ENCODE measurements around the gene SFT2D1.
A peak's percentile ranks its signal among the peaks of the same experiment; 100 is the strongest.

The SFT2D1 gene

DNA sequence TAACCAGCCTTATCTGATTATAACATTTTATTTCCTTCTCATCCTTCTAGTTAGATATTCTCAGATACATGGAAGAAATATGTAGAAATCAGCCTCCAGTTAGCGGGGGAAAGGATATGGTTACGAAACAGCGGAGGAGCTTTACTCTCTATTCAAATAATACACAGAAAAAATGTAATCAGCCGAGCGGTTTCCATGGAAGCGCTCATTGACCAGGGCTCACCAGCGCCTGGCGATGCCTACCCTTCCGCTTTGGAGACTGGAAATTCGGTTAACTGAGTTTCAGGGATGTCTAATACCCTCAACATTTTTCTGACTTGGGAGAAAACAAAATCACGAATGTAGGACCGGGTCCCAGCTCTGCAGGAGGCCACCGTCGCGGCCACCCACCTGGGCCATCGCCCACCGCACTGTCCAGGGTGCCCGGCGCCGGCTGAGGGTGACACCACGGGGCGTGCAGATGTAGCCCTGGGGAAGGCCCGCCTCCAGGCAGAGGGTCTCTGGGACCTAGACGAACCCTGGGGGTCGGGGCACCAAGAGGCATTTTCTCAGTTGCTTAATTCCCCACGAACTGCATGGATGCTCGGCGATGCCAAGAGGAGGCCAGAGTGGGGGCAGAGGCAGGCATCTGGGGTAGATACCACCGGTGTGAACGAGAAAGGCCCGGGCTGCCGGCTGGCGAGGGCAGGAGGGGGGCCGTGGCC is 35.8 kb downstream of the SFT2D1 start:
- DNase-seq = no peak

GRCh38 chr6:166305562-166306117 is 36.7 kb downstream of the SFT2D1 start:
- no peak for DNase-seq

DNA sequence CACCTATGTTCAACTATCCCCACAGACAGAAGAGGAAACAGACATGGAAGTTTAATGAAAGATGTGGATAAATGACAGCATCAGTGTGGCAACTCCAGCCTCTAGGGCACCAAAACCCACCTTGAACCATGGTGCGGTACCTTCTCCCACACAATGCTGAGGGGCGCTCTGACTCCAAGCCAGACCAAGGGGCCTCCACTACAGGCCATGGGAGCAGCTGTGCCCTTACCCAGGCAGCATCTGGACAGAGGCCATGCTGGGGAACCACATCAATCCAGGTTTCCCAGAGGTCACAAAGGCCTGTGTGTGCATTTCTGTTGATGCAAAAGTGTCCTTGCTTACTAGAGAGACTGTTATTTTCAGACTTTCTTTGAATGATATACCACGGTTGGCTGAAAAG is 38.2 kb downstream of the SFT2D1 start:
- DNase-seq = no peak

DNA sequence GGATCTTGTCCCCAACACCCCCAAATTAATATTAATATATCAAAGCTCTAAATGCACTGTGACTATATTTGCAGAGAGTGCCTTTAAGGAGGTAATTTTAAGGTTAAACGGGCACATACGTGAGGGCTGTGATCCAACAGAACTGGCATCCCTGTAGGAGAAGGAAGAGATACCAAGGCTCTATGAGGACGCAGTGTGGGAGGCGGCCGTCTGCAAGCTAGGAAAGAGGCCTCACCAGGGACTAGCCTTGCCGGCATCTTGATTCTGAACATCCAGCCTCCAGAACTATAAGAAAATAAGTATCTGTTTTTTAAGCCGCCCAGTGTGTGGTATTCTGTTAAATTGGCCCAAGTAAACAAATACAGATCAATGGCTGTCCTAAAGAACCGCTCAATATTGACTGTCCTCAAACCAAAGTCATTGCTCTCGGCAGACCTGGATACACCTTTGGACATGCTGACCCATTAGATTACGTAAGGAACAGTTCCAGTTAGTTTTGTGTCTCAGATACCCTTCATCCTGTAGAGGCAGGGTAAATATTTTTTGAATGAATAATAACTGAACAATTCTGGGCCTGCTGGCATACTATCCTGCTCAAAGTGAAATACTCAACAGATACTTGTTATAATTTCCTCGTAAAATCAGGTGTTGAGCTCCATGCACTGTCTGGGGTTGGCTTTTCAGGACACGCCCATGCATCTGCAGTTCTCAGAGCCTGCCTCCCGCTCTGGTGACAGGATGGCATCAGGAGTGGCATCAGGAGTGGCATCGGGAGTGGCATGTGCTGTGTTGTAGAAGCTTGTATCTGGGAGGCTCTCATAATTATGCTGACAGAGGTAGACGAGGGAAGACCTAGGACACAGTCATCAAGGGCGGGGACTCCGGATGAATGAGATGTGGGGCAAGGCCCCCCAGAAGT is 40.5 kb downstream of the SFT2D1 start:
- no peak for DNase-seq

GRCh38 chr6:166300357-166300987 is 41.9 kb downstream of the SFT2D1 start:
- no peak for DNase-seq

DNA sequence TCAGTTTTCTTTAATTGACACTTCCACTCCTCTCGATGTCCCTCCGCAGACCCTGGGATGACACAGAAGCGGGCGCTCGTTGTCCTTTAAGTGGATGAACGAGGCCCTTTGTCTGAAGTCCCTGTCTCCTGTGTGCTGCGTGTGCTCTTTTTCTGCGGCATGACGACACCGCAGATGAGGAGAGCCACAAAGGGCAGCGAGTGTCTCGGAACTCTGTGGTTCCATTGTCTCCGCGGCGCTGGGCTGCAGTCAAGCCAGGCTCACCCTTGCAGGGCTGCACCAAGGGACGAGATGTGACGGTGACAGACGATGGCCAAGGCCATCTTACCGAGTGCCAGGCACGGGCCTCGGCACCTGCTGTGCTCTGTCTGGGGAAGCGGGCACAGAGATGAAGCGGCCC is 44.7 kb downstream of the SFT2D1 start:
- no peak for DNase-seq

DNA sequence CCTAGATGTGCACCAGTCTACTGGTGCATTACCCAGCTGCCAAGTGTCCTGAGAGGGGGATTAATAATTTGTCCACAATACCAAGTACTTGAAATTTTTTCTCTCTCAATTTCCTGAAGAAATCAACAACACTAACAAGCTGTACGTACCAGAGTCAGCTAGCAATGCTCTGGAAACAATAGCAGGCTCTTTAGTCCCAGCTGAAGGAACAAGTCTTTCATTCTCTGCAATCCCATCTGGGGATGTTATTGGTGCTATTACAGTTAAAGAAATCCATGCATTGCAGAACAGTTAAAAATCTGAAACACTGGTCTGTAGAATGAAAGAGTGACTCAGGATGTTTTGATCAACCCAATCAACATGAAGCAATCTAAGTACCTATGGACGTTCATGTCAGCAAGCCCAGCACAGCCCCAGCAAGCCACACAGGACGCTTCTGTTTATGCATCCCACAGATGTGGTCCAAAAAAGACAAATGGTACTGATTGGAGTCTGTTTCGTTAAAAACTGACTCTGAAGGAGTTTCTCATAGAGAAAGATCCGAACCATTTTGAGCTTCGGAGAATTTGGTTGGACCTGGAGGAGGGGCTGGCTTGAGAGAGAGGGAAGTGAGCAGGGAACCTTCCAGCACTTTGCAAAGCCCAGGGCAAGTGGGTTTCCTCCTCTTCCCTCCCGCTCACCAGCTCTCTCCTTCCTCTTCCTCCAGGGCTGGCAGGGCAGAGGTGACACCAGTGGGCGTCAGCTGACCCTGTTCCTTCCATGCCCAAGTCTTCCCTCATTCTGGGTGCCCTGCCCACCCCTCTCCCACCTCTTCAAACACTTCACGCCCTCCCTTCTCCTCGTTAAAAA is 46.1 kb downstream of the SFT2D1 start:
- no peak for DNase-seq

DNA sequence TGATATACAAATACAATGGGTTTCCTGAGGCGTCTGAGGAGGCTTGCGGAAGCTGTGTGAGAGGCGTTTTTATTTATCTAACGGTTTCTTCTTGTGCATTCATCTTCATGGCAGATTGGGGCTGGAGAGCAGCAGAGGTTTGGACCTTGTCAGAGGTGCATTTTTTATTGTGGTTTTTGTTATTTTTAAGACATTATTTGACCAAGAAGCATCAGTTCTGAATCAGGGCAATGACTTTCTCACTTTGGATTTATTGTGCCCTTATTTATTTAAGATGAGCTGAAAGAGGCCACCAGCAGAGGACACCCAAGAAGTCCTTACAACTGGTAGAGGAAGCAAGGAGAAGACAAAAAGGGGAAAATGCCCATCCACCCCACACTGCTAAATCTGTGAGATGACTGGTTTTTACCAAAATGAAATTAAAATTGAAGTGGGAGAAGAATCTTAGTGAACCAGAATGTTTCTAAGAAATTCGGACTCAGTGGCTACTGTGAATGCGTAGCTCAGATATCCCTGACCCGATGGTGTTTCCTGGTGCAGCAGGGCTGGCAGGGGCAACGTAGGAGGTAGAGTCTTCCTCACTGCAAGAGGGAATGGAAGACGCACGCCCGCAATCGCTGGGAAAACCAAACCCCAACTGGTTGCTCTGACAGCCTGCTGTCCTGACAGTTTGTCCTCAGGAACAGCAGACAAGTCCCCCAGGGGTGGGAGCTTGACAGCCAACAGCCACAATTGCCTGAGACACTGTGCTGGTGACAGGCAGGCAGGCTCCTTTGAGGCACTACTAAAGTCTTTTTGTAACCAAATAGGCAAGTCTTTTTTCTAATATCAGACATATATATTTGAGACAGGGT is 48.4 kb downstream of the SFT2D1 start:
- no peak for DNase-seq

DNA sequence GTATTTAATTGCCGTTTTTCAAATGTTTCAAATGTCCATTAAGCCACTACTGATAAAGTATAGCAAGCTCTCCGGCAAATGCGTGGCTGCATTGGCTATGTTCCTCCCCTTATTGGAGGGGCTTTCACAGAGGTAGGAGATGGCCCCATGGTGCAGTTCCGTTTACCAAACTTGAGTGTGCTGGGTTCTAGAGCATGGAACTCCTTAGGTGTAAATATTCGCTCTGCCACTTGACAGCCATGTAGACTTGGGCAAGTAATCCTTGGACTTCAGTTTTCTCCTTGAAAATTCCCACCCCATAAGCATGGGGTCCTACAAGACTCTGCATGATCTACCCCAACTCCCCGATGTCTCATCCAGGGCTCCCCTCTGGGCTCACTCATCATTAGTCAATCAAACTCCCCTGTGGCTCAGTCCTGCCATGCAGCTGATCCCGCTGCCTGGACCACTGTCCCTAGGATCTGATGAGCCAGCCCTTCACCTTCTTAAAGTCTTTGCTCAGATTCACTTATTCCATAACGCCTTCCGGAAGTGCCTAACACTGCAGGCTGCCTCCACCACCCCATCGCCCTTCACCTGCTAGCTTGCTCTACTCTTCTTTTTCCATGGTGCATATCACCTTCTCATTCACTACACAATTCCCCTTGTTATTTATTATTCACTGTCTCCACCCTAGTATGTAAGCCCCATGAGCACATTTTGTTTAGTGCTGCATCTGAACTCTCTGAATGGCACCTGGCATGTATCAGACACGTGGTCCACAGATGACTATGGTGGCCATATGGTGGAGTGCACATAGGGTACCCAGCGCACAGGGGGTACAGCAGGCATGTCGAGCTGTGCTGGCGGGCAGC is 52.9 kb downstream of the SFT2D1 start:
- no peak for DNase-seq

DNA sequence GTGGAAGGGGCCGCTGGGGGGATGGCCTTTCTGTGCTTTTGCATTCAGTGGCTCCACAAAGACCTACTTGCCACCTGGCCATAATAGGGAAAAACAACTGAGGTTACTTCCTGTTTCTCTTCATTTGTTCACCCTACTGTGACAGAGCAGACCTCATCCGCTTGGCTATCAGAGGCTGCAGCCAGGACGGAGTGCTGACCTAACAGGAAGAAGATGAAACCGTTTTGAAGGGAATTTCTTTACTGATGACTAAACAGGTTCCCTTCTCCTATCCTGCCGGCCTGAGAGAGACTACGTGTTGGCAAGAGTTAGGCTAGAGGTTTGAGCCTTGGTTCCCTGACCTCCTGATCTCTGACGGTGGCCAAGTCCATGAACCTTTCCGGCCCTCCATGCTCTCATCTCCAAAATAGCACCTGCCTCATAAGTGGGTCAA is 55.5 kb downstream of the SFT2D1 start:
- DNase-seq = no peak

GRCh38 chr6:166285233-166285632 is 57.1 kb downstream of the SFT2D1 start:
- DNase-seq = no peak

DNA sequence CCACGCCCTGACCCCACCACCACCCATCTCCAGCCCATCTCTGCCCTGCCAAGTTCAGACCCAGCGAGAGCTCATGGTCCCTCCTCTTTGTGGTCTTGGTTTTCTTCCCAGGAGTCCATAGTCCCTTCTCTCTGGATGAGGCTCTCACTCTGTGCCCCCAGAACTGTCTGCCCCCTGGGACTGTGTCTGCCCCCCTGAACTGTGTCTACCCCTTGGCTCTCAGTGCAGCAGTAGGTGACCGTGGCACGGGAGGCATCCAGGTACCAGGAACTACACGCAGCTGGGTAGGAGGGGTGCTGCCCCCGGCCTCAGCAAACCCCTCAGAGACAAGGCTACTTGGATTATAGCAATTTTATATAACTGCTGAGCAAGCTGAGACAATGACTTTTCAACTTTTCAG is 57.7 kb downstream of the SFT2D1 start:
- DNase-seq = no peak

DNA sequence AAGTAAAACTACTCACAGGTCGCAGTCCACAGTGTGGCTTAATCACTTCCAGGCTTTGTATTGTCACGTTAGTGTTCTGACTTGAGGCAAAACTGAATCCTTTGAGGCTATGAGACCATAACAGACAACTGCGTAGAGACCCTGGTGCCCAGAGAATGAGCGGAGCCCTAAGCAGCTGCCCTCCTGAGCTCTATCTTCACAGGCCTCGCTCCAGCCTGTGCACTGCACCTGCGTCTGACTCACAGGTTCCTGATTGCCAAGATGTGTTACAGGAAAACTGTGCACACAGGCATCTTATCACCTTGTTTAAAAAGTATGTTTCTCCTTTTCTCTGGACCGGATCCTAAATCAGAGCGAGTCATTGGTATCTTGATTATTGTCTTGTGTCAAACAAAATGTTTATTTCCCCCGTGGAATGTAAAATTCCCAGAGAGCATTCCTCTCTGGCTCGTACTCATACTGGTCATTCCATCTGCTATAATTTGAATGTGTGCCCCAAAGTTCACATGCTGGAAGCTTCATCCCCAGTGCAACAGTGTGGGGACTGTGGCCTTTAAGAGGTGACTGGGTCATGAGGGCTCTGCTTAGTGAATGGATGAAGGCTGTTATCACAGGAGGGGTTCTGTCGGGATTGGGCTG is 59.8 kb downstream of the SFT2D1 start:
- no peak for DNase-seq

- DNase-seq = no peak
Measured at GRCh38 chr6:166281104-166281503, 61.2 kb downstream of the SFT2D1 start.

DNA sequence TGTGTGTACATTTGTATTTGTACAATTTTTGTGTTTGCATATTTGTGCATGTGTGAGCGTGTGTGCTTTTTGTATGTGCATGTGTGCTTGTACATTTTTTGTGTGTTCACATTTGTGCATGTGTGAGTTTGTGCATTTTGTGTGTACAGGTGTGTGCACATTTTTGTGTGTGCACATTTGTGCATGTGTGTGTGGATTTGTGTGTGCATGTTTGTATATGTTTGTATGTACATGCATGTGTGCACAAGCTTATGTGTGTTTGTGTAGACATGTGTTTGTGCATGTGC is 63.0 kb downstream of the SFT2D1 start:
- DNase-seq = no peak

DNA sequence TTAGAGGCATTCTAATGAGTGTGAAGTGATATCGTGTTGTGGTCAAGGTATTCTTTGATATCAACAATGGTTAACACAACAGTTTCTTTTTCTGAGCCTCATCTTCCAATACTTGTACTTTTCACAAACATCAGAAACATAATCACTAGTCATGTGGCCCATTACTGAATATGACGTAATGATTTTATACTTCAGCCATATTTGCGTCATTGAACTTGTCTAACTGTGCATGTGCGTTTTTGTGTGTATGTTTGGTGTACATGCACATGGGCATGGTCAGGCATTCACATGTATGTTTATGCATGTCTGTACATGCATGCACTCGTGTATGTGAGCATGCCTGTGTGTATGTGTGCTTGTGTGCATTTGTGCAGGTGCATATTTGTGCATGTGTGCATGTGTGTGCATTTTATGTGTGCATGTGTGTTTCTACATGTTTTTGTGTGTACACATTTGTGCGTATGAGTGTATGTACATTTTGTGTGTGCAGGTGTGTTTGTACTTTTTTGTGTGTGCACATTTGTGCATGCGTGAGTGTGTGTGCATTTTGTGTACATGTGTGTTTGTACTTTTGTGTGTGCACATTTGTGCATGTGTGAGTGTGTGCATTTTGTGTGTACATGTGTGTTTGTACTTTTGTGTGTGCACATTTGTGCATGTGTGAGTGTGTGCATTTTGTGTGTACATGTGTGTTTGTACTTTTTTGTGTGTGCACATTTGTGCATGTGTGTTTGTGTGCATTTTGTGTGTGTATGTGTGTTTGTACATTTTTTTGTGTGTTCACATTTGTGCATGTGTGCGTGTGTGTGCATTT is 63.6 kb downstream of the SFT2D1 start:
- no peak for DNase-seq

GRCh38 chr6:166277892-166278578 is 64.3 kb downstream of the SFT2D1 start:
- no peak for DNase-seq

DNA sequence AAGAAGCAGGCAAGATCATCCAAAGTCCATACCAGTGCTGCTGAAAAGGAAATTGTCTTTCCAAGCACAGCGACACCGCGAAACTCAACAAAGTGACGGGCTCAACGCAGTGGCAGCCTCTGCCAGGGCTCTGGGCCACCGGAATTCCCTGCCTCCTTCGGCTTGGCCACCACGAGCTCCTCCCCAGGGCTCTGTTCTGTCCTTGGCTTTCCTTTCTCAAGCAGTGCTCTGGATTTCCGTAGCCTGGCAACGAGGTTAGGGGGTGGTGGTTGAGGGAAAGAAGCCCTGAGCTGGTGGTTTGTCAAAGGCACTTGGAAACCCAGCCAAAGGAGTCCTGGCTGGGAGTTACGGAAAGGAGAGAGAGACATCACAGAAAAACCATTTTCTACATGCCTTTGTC is 65.3 kb downstream of the SFT2D1 start:
- no peak for DNase-seq

DNA sequence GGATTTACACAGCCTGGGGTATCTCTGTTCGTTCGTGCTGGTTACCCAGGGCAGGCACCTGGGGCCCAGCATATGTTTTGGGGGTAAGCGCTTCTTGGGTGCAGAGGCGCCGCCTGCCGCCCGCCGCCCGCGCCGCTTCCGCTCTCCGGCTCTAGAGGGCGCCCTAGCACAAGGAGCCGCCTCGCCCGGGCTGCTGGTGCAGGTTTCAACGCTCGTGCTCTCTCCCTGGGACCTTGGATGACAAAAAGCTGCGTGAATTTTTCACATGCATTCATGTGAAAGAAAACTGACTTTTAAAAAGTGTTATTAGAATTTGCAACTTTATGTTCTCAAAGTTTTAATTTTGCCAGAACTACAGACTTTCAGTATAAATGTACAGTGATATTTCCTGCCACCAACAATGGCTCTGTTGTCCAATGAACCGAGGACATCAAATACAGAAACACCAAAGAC is 66.6 kb downstream of the SFT2D1 start:
- peak; percentile 78 for DNase-seq

Measured in activated gamma-delta T cell treated with Interleukin-2 at 50 U/mL for 16 hours (primary cell).